WTC11 (cell line): ENCODE data around the gene KRT86. TPM values are rescaled to one million over a fixed set of nuclear protein-coding genes. Genes with fewer than 3 reads are reported as not detected.

Experiments
- ATAC-seq: fragments of 200-7000 bp; cut with Tn5 transposase; 2 replicates; pipeline ENCODE4 v1.10.0; 2021; ENCODE audit warnings: mild to moderate bottlenecking, moderate library complexity
- CTCF ChIA-PET: fragments of 300-600 bp; sonication (Branson Sonifier 250); formaldehyde crosslinking; loops from one replicate; lab custom pipeline; 2021; ENCODE audit warnings: antibody characterized with exemption; lab: Charles Lee
- POLR2A ChIA-PET: fragments of 350-600 bp; sonication (Branson Sonifier 250); formaldehyde crosslinking; loops from one replicate; lab custom pipeline; 2021; ENCODE audit warnings: antibody characterized with exemption; lab: Charles Lee
- DNase-seq: peaks from one replicate; pipeline ENCODE4 v3.0.0; 2021; ENCODE audit warnings: low spot score
- H3K27ac Mint-ChIP-seq: 2 replicates; pipeline ENCODE4 v1.8.0; 2021; ENCODE audit warnings: mixed read lengths
- H3K27me3 Mint-ChIP-seq: 2 replicates; pipeline ENCODE4 v1.8.0; 2021; ENCODE audit warnings: low read depth, mild to moderate bottlenecking, moderate library complexity, mixed read lengths
- H3K36me3 Mint-ChIP-seq: 2 replicates; pipeline ENCODE4 v1.8.0; 2021; ENCODE audit warnings: mixed read lengths
- H3K4me1 Mint-ChIP-seq: 2 replicates; pipeline ENCODE4 v1.8.0; 2022; ENCODE audit warnings: mixed read lengths
- H3K4me3 Mint-ChIP-seq: 2 replicates; pipeline ENCODE4 v1.8.0; 2021; ENCODE audit warnings: mild to moderate bottlenecking, moderate library complexity, mixed read lengths
- H3K9me3 Mint-ChIP-seq: 2 replicates; pipeline ENCODE4 v1.8.0; 2021; ENCODE audit warnings: mixed read lengths
- AR ChIP-seq: fragments of 250-450 bp; sonication (Bioruptor Pico); IDR thresholded peaks from 2 replicates; pipeline ENCODE4 v1.9.0; 2021; ENCODE audit warnings: mild to moderate bottlenecking
- ATF6 ChIP-seq: sonication (generic); formaldehyde crosslinking; IDR thresholded peaks from 2 replicates; pipeline ENCODE4 v1.8.1; 2023; ENCODE audit warnings: mild to moderate bottlenecking, missing genetic modification reagents
- CBFB ChIP-seq: sonication (generic); formaldehyde crosslinking; IDR thresholded peaks from 2 replicates; pipeline ENCODE4 v1.8.1; 2022; ENCODE audit warnings: mild to moderate bottlenecking, low read depth, missing genetic modification reagents
- E2F5 ChIP-seq: sonication (generic); formaldehyde crosslinking; IDR thresholded peaks from 2 replicates; pipeline ENCODE4 v1.8.1; 2022; ENCODE audit warnings: mild to moderate bottlenecking, moderate library complexity, missing genetic modification reagents
- EMX1 ChIP-seq: fragments of 250-450 bp; sonication (Bioruptor Pico); IDR thresholded peaks from 2 replicates; pipeline ENCODE4 v1.8.0; 2021; ENCODE audit warnings: mild to moderate bottlenecking
- FOXJ3 ChIP-seq: sonication (generic); formaldehyde crosslinking; IDR thresholded peaks from 2 replicates; pipeline ENCODE4 v1.9.0; 2021; ENCODE audit warnings: missing genetic modification reagents, mild to moderate bottlenecking, borderline replicate concordance
- FOXK1 ChIP-seq: sonication (generic); formaldehyde crosslinking; IDR thresholded peaks from 2 replicates; pipeline ENCODE4 v1.8.0; 2022; ENCODE audit warnings: mild to moderate bottlenecking, moderate library complexity, missing genetic modification reagents
- FOXP4 ChIP-seq: sonication (generic); formaldehyde crosslinking; IDR thresholded peaks from 2 replicates; pipeline ENCODE4 v1.8.0; 2022; ENCODE audit warnings: mild to moderate bottlenecking, missing genetic modification reagents
- GABPB1 ChIP-seq: sonication (generic); formaldehyde crosslinking; IDR thresholded peaks from 2 replicates; pipeline ENCODE4 v1.8.1; 2023; ENCODE audit warnings: mild to moderate bottlenecking, missing genetic modification reagents
- JAZF1 ChIP-seq: fragments of 250-450 bp; sonication (Bioruptor Pico); IDR thresholded peaks from 2 replicates; pipeline ENCODE4 v1.9.0; 2021; ENCODE audit warnings: moderate library complexity, mild to moderate bottlenecking, inconsistent platforms
- JUN ChIP-seq: sonication (generic); formaldehyde crosslinking; IDR thresholded peaks from 2 replicates; pipeline ENCODE4 v1.8.0; 2023; ENCODE audit warnings: mild to moderate bottlenecking, missing genetic modification reagents
- MYBL2 ChIP-seq: sonication (generic); formaldehyde crosslinking; IDR thresholded peaks from 2 replicates; pipeline ENCODE4 v1.8.1; 2023; ENCODE audit warnings: mild to moderate bottlenecking, moderate library complexity, missing genetic modification reagents
- NFE2L1 ChIP-seq: sonication (generic); formaldehyde crosslinking; IDR thresholded peaks from 2 replicates; pipeline ENCODE4 v1.8.1; 2023; ENCODE audit warnings: missing genetic modification reagents
- NR1H2 ChIP-seq: sonication (generic); formaldehyde crosslinking; IDR thresholded peaks from 2 replicates; pipeline ENCODE4 v1.9.0; 2021; ENCODE audit warnings: mild to moderate bottlenecking, moderate library complexity, missing genetic modification reagents
- NR3C1 ChIP-seq: sonication (generic); formaldehyde crosslinking; conservative IDR thresholded peaks from 2 replicates; pipeline ENCODE4 v1.8.1; 2023; ENCODE audit warnings: low read depth, mild to moderate bottlenecking, missing genetic modification reagents
- PREB ChIP-seq: sonication (generic); formaldehyde crosslinking; IDR thresholded peaks from 2 replicates; pipeline ENCODE4 v1.8.1; 2022; ENCODE audit warnings: mild to moderate bottlenecking, missing genetic modification reagents, moderate library complexity, borderline replicate concordance
- PRRX2 ChIP-seq: fragments of 250-450 bp; sonication (Bioruptor Pico); IDR thresholded peaks from 2 replicates; pipeline ENCODE4 v1.8.0; 2021; ENCODE audit warnings: mild to moderate bottlenecking
- SMAD4 ChIP-seq: sonication (generic); formaldehyde crosslinking; IDR thresholded peaks from 2 replicates; pipeline ENCODE4 v1.8.0; 2022; ENCODE audit warnings: mild to moderate bottlenecking, missing genetic modification reagents
- SOX15 ChIP-seq: fragments of 250-450 bp; sonication (Bioruptor Pico); IDR thresholded peaks from 2 replicates; pipeline ENCODE4 v1.9.0; 2021; ENCODE audit warnings: mild to moderate bottlenecking
- TCF7 ChIP-seq: sonication (generic); formaldehyde crosslinking; IDR thresholded peaks from 2 replicates; pipeline ENCODE4 v1.8.0; 2022; ENCODE audit warnings: mild to moderate bottlenecking, low read depth, missing genetic modification reagents, moderate library complexity
- ZNF219 ChIP-seq: sonication (generic); formaldehyde crosslinking; IDR thresholded peaks from 2 replicates; pipeline ENCODE4 v1.8.0; 2023; ENCODE audit warnings: missing genetic modification reagents, mild to moderate bottlenecking, borderline replicate concordance
- ZNF317 ChIP-seq: sonication (generic); formaldehyde crosslinking; IDR thresholded peaks from 2 replicates; pipeline ENCODE4 v1.8.1; 2023; ENCODE audit warnings: low read depth, mild to moderate bottlenecking, moderate library complexity, missing genetic modification reagents, borderline replicate concordance
- total RNA-seq: library from RNA; stranded (reverse); gene quantifications from 3 replicates; pipeline ENCODE4 v1.2.3, GENCODE V29; 2021
- TF ChIP-seq, protein P1 (sequence below): sonication (generic); formaldehyde crosslinking; IDR thresholded peaks from 2 replicates; pipeline ENCODE4 v1.8.1; 2023; ENCODE audit warnings: mild to moderate bottlenecking, missing genetic modification reagents, borderline replicate concordance

Gene KRT86
- total RNA-seq, 1 experiment from 2014 or later: 0.11 TPM

GRCh38 chr12:52284562-52285171 is 10.2 kb downstream of the KRT86 start:
- H3K9me3 Mint-ChIP-seq: no peaks in the 10 kb centered on the region
- H3K4me1 Mint-ChIP-seq: peaks cover 11% of the 10 kb centered on the region
- ATAC-seq: no peak
- CTCF ChIA-PET: interaction anchor here (1.2 to 1.7 kb wide), 4 partner anchors 14 to 63 kb away, joined by 3 to 7 read pairs (median 6); no protein-coding TSS in a partner anchor
- TF ChIP-seq ZNF317 (CRISPR knock-in tag): no peak
- TF ChIP-seq PREB (CRISPR knock-in tag): no peak
- no peak for TF ChIP-seq ZNF219 (CRISPR knock-in tag)
- TF ChIP-seq PRRX2 (CRISPR knock-in tag): no peak
- no peak for TF ChIP-seq FOXJ3 (CRISPR knock-in tag)
- no peak for TF ChIP-seq NR1H2
- no peak for TF ChIP-seq SOX15
- TF ChIP-seq E2F5 (CRISPR knock-in tag): no peak
- TF ChIP-seq CBFB: no peak
- TF ChIP-seq MYBL2 (CRISPR knock-in tag): no peak
- TF ChIP-seq, protein P1, sequence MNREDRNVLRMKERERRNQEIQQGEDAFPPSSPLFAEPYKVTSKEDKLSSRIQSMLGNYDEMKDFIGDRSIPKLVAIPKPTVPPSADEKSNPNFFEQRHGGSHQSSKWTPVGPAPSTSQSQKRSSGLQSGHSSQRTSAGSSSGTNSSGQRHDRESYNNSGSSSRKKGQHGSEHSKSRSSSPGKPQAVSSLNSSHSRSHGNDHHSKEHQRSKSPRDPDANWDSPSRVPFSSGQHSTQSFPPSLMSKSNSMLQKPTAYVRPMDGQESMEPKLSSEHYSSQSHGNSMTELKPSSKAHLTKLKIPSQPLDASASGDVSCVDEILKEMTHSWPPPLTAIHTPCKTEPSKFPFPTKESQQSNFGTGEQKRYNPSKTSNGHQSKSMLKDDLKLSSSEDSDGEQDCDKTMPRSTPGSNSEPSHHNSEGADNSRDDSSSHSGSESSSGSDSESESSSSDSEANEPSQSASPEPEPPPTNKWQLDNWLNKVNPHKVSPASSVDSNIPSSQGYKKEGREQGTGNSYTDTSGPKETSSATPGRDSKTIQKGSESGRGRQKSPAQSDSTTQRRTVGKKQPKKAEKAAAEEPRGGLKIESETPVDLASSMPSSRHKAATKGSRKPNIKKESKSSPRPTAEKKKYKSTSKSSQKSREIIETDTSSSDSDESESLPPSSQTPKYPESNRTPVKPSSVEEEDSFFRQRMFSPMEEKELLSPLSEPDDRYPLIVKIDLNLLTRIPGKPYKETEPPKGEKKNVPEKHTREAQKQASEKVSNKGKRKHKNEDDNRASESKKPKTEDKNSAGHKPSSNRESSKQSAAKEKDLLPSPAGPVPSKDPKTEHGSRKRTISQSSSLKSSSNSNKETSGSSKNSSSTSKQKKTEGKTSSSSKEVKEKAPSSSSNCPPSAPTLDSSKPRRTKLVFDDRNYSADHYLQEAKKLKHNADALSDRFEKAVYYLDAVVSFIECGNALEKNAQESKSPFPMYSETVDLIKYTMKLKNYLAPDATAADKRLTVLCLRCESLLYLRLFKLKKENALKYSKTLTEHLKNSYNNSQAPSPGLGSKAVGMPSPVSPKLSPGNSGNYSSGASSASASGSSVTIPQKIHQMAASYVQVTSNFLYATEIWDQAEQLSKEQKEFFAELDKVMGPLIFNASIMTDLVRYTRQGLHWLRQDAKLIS (CRISPR knock-in tag): no peak
- no peak for TF ChIP-seq EMX1
- TF ChIP-seq JUN: no peak
- TF ChIP-seq FOXK1 (CRISPR knock-in tag): no peak
- TF ChIP-seq TCF7 (CRISPR knock-in tag): no peak
- no peak for TF ChIP-seq SMAD4 (CRISPR knock-in tag)
- no peak for TF ChIP-seq GABPB1 (CRISPR knock-in tag)
- TF ChIP-seq, all 79 proteins: peak for 0
- Mint-ChIP-seq H3K4me3 (no peak overlapping the region), H3K27me3 (no peaks in the 10 kb centered on the region; the same call in 1 of the 2 replicates), H3K27ac (no peak overlapping the region), H3K36me3 (no peaks in the 10 kb centered on the region)
- POLR2A ChIA-PET: interaction anchor here (0.7 kb wide), 1 partner anchor 583 kb away, joined by 4 read pairs; no protein-coding TSS in a partner anchor
- no peak for DNase-seq

DNA sequence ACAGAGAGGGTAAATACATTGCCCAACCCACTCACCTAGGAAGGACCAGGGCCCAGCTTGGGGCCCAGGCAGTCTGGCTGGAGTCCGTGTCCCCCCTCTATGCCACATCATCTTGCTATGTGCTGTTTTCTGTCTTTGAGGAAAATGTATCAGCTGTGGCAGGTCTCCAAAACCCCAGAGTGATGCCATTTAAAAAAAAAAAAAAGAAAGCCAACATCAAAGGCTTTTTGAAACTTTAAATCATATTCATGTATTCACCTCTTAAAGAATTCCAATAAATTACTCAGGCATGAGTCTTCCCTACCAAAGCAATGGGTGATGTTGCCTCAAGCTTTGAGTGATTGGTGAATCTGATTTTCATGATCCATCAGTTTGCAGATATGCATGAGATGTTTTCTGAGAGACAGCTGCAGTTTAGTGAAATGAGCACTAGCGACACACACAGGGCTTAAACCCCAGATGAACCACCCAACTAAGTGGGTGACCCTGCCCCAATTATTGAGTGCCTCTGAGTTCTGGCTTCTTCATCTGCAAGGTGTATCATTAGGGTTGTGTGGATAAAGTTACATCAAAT is 10.8 kb downstream of the KRT86 start:
- POLR2A ChIA-PET: interaction anchor here (0.7 kb wide), 1 partner anchor 582 kb away, joined by 4 read pairs; no protein-coding TSS in a partner anchor
- CTCF ChIA-PET: interaction anchor here (0.7 to 1.7 kb wide), 2 partner anchors 64 to 442 kb away, joined by 4 to 7 read pairs; no protein-coding TSS in a partner anchor
- Mint-ChIP-seq H3K27ac (no peak overlapping the region), H3K36me3 (no peaks in the 10 kb centered on the region), H3K9me3 (no peaks in the 10 kb centered on the region), H3K27me3 (no peaks in the 10 kb centered on the region), H3K4me1 (peaks cover 11% of the 10 kb centered on the region), H3K4me3 (no peak overlapping the region)
- ATAC-seq (no peak), DNase-seq (no peak)
- TF ChIP-seq NFE2L1 (CRISPR knock-in tag) (no peak), JAZF1 (no peak), FOXP4 (CRISPR knock-in tag) (no peak), NR3C1 (CRISPR knock-in tag) (no peak), AR (CRISPR knock-in tag) (no peak), ATF6 (CRISPR knock-in tag) (no peak)
